ENCODE results near the gene SNORC.

Gene SNORC

GRCh38 chr2:232888839-232889529 lies 18.9 kb downstream of the SNORC start:
- no peak for TF ChIP-seq CTCF (IDR thresholded peaks at IDR 0.05; ENCODE audit: low read depth, low read length, missing control alignments)
- in situ Hi-C loops (cut with HindIII; ENCODE audit: low sequenced_read_pairs), result no loop called here
- DNase-seq (ENCODE audit: low read depth), result no peak
- H3K4me3 ChIP-seq (ENCODE audit: low read depth, low read length), result no peak overlapping the region

- no peak for DNase-seq (ENCODE audit: low read depth)
- in situ Hi-C loops (cut with HindIII; ENCODE audit: low sequenced_read_pairs), result no loop called here
- TF ChIP-seq CTCF (IDR thresholded peaks at IDR 0.05; ENCODE audit: low read depth, low read length, missing control alignments), result no peak
- no peak overlapping the region for H3K4me3 ChIP-seq (ENCODE audit: low read depth, low read length)
Observed at GRCh38 chr2:232889876-232890401, 19.9 kb downstream of the SNORC start.

- no peak overlapping the region for H3K4me3 ChIP-seq (ENCODE audit: low read depth, low read length)
- DNase-seq (ENCODE audit: low read depth), result no peak
- in situ Hi-C loops (cut with HindIII; ENCODE audit: low sequenced_read_pairs), result no loop called here
- no peak for TF ChIP-seq CTCF (IDR thresholded peaks at IDR 0.05; ENCODE audit: low read depth, low read length, missing control alignments)
Observed at GRCh38 chr2:232890536-232890895, 20.5 kb downstream of the SNORC start.

GRCh38 chr2:232890896-232891601 lies 21.0 kb downstream of the SNORC start:
- H3K4me3 ChIP-seq (ENCODE audit: low read depth, low read length), result no peak overlapping the region
- no peak for DNase-seq (ENCODE audit: low read depth)
- no peak for TF ChIP-seq CTCF (IDR thresholded peaks at IDR 0.05; ENCODE audit: low read depth, low read length, missing control alignments)
- in situ Hi-C loops (cut with HindIII; ENCODE audit: low sequenced_read_pairs), result no loop called here

GRCh38 chr2:232891621-232892071 lies 21.6 kb downstream of the SNORC start:
- in situ Hi-C loops (cut with HindIII; ENCODE audit: low sequenced_read_pairs), result no loop called here
- no peak overlapping the region for H3K4me3 ChIP-seq (ENCODE audit: low read depth, low read length)
- peak; percentile 24 for DNase-seq (ENCODE audit: low read depth)
- no peak for TF ChIP-seq CTCF (IDR thresholded peaks at IDR 0.05; ENCODE audit: low read depth, low read length, missing control alignments)

GRCh38 chr2:232892221-232892620 lies 22.2 kb downstream of the SNORC start:
- in situ Hi-C loops (cut with HindIII; ENCODE audit: low sequenced_read_pairs), result no loop called here

More at GRCh38 chr2:232892221-232892620, 22.2 kb downstream of the SNORC start:
- no peak for TF ChIP-seq CTCF (IDR thresholded peaks at IDR 0.05; ENCODE audit: low read depth, low read length, missing control alignments)
- DNase-seq (ENCODE audit: low read depth), result no peak
- no peak overlapping the region for H3K4me3 ChIP-seq (ENCODE audit: low read depth, low read length)

All from astrocyte of the cerebellum (primary cell).